ENCODE data around the gene AGPAT2. TPM values are rescaled to one million over a fixed set of nuclear protein-coding genes. Genes with fewer than 3 reads are reported as not detected.

The AGPAT2 gene
- polyA plus RNA-seq, 1 of the 3 experiments (the other 2 are of a cell fraction) = 46.8 TPM

GRCh38 chr9:136722093-136722968, 35.1 kb upstream of the AGPAT2 start:
- Histone ChIP-seq H3K79me2 (ENCODE audit: insufficient read depth) (peaks cover 35% of the 10 kb centered on the region), H3K36me3 (replicated peaks in 1 of 2; ENCODE audit: control insufficient read depth in 1 of 2, insufficient read depth in 2 of 2, low read length in 1 of 2) (peaks cover 25 to 38% of the 10 kb centered on the region in 2 experiments), H3K4me3 (ENCODE audit: low read depth in 2 of 2, low read length in 1 of 2) (no peak overlapping the region), H3K4me2 (no peak overlapping the region), H3K9ac (no peak overlapping the region), H3K9me3 (no peaks in the 10 kb centered on the region), H3K27me3 (ENCODE audit: insufficient read depth) (no peaks in the 10 kb centered on the region), H3F3A (replicated peaks; ENCODE audit: insufficient read depth) (peaks cover 24% of the 10 kb centered on the region), H3K9me2 (no peaks in the 10 kb centered on the region), H3K4me1 (ENCODE audit: control insufficient read depth in 1 of 2, insufficient read depth in 2 of 2, low read depth in 1 of 2, low read length in 1 of 2) (peaks cover 8 to 21% of the 10 kb centered on the region in 2 experiments; a peak in 1 of 4 replicates), H4K20me1 (ENCODE audit: insufficient read depth) (peaks cover 66% of the 10 kb centered on the region), H3K27ac (ENCODE audit: low read depth in 2 of 2, low read length in 1 of 2) (no peak overlapping the region), H2AFZ (ENCODE audit: low read depth) (no peak overlapping the region)
- ChIA-PET POLR2A (interaction anchor here (1.7 kb wide), 1 partner anchor 9 kb away, joined by 12 read pairs; no protein-coding TSS in a partner anchor), CTCF (interaction anchor here (0.8 to 2.7 kb wide), 4 partner anchors 8 to 50 kb away, joined by 3 to 13 read pairs (median 6); partner anchors contain the start of gene LCN8)
- DNase-seq = no peak
- TF ChIP-seq TAF1 (IDR thresholded peaks at IDR 0.05; ENCODE audit: borderline replicate concordance, low read depth, low read length) (no peak), TCF12 (IDR thresholded peaks at IDR 0.05) (no peak), GABPA (IDR thresholded peaks at IDR 0.05; ENCODE audit: low read depth) (no peak), MAX (IDR thresholded peaks at IDR 0.05; ENCODE audit: low read depth) (no peak), NRF1 (IDR thresholded peaks at IDR 0.05; ENCODE audit: low read depth, low read length) (no peak), EP300 (IDR thresholded peaks at IDR 0.05; ENCODE audit: borderline replicate concordance in 1 of 2, low read depth in 1 of 2, low read length in 1 of 2) (no peak), MEF2A (IDR thresholded peaks at IDR 0.05; ENCODE audit: borderline replicate concordance, low read depth) (no peak), MXI1 (IDR thresholded peaks at IDR 0.05; ENCODE audit: low read depth, low read length) (no peak), SIN3A (IDR thresholded peaks at IDR 0.05; ENCODE audit: borderline replicate concordance, low read depth, low read length) (no peak)
- TF ChIP-seq, protein P1, sequence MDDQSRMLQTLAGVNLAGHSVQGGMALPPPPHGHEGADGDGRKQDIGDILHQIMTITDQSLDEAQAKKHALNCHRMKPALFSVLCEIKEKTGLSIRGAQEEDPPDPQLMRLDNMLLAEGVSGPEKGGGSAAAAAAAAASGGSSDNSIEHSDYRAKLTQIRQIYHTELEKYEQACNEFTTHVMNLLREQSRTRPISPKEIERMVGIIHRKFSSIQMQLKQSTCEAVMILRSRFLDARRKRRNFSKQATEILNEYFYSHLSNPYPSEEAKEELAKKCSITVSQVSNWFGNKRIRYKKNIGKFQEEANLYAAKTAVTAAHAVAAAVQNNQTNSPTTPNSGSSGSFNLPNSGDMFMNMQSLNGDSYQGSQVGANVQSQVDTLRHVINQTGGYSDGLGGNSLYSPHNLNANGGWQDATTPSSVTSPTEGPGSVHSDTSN (IDR thresholded peaks at IDR 0.05) = no peak; the same call in 1 of the 2 replicates
- TF ChIP-seq, protein P2, sequence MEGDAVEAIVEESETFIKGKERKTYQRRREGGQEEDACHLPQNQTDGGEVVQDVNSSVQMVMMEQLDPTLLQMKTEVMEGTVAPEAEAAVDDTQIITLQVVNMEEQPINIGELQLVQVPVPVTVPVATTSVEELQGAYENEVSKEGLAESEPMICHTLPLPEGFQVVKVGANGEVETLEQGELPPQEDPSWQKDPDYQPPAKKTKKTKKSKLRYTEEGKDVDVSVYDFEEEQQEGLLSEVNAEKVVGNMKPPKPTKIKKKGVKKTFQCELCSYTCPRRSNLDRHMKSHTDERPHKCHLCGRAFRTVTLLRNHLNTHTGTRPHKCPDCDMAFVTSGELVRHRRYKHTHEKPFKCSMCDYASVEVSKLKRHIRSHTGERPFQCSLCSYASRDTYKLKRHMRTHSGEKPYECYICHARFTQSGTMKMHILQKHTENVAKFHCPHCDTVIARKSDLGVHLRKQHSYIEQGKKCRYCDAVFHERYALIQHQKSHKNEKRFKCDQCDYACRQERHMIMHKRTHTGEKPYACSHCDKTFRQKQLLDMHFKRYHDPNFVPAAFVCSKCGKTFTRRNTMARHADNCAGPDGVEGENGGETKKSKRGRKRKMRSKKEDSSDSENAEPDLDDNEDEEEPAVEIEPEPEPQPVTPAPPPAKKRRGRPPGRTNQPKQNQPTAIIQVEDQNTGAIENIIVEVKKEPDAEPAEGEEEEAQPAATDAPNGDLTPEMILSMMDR (IDR thresholded peaks at IDR 0.05) = no peak
- TF ChIP-seq, protein P3, sequence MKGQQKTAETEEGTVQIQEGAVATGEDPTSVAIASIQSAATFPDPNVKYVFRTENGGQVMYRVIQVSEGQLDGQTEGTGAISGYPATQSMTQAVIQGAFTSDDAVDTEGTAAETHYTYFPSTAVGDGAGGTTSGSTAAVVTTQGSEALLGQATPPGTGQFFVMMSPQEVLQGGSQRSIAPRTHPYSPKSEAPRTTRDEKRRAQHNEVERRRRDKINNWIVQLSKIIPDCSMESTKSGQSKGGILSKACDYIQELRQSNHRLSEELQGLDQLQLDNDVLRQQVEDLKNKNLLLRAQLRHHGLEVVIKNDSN (IDR thresholded peaks at IDR 0.05; ENCODE audit: borderline replicate concordance, low read depth) = no peak
- WGBS (ENCODE audit: low lambda C conversion rate) = 95% methylated on average over 17 of the region's 31 CpGs
